Mammary epithelial cell (primary cell): Measurements from ENCODE around the gene CALML6.

Experiments used
- EZH2 ChIP-seq: IDR thresholded peaks from 2 replicates; pipeline ENCODE4 v1.6.1; 2012; ENCODE audit warnings: low read length, inconsistent platforms, borderline replicate concordance
- TF ChIP-seq, protein P1 (sequence below), 2 donors: IDR thresholded peaks in 1 of 2; conservative IDR thresholded peaks in 1 of 2; 2 replicates each; pipeline ENCODE4 v1.5.1; 2011 to 2012; ENCODE audit warnings: inconsistent platforms in 2 of 2, low read length in 2 of 2, mild to moderate bottlenecking in 2 of 2, control low read depth in 1 of 2, low read depth in 1 of 2; ENCODE audit not compliant: insufficient read depth in 1 of 2; ENCODE audit errors: extremely low read depth in 1 of 2

- no peak for TF ChIP-seq EZH2
- TF ChIP-seq, protein P1, sequence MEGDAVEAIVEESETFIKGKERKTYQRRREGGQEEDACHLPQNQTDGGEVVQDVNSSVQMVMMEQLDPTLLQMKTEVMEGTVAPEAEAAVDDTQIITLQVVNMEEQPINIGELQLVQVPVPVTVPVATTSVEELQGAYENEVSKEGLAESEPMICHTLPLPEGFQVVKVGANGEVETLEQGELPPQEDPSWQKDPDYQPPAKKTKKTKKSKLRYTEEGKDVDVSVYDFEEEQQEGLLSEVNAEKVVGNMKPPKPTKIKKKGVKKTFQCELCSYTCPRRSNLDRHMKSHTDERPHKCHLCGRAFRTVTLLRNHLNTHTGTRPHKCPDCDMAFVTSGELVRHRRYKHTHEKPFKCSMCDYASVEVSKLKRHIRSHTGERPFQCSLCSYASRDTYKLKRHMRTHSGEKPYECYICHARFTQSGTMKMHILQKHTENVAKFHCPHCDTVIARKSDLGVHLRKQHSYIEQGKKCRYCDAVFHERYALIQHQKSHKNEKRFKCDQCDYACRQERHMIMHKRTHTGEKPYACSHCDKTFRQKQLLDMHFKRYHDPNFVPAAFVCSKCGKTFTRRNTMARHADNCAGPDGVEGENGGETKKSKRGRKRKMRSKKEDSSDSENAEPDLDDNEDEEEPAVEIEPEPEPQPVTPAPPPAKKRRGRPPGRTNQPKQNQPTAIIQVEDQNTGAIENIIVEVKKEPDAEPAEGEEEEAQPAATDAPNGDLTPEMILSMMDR (conservative IDR thresholded peaks at IDR 0.05 in 1 of 2, IDR thresholded peaks at IDR 0.05 in 1 of 2; ENCODE audit: extremely low read depth in 1 of 2, insufficient read depth in 1 of 2, low read depth in 1 of 2, low read length in 2 of 2): no peak
These were observed 30.8 kb downstream of the CALML6 start for GRCh38 chr1:1945782-1946393.
